ENCODE results near the gene ZNF765.
"Not testable (repeated sequence)": the region's sequence is repeated elsewhere in the genome, so short reads cannot be mapped to it uniquely, and the experiment has no call there.

- not testable (repeated sequence) for TF ChIP-seq POLR2A (IDR thresholded peaks at IDR 0.05; ENCODE audit: low read length); GATA1 (IDR thresholded peaks at IDR 0.05; ENCODE audit: low read depth, low read length)
Observed at GRCh38 chr19:53447196-53447595, 52.2 kb downstream of the ZNF765 start.

Measured in erythroblast (primary cell).